ENCODE measurements around the gene ZNF488.

The ZNF488 gene

DNA sequence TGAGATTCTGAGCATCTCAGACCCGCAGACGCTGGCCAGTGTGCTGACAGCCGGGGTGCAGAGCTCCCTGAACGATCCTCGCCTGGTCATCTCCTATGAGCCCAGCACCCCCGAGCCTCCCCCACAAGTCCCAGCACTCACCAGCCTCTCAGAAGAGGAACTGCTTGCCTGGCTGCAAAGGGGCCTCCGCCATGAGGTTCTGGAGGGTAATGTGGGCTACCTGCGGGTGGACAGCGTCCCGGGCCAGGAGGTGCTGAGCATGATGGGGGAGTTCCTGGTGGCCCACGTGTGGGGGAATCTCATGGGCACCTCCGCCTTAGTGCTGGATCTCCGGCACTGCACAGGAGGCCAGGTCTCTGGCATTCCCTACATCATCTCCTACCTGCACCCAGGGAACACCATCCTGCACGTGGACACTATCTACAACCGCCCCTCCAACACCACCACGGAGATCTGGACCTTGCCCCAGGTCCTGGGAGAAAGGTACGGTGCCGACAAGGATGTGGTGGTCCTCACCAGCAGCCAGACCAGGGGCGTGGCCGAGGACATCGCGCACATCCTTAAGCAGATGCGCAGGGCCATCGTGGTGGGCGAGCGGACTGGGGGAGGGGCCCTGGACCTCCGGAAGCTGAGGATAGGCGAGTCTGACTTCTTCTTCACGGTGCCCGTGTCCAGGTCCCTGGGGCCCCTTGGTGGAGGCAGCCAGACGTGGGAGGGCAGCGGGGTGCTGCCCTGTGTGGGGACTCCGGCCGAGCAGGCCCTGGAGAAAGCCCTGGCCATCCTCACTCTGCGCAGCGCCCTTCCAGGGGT lies 35.2 kb downstream of the ZNF488 start:
- FAIRE-seq, result no peak

GRCh38 chr10:47348138-47348651 lies 35.9 kb downstream of the ZNF488 start, which contains the start of gene RBP3:
TSS of gene RBP3 (plus strand) at chr10:47348363. CDS start at chr10:47348485, 122 bp downstream.
- no peak for FAIRE-seq

- FAIRE-seq, result no peak
Measured at GRCh38 chr10:47347303-47347675, 36.8 kb downstream of the ZNF488 start.

DNA sequence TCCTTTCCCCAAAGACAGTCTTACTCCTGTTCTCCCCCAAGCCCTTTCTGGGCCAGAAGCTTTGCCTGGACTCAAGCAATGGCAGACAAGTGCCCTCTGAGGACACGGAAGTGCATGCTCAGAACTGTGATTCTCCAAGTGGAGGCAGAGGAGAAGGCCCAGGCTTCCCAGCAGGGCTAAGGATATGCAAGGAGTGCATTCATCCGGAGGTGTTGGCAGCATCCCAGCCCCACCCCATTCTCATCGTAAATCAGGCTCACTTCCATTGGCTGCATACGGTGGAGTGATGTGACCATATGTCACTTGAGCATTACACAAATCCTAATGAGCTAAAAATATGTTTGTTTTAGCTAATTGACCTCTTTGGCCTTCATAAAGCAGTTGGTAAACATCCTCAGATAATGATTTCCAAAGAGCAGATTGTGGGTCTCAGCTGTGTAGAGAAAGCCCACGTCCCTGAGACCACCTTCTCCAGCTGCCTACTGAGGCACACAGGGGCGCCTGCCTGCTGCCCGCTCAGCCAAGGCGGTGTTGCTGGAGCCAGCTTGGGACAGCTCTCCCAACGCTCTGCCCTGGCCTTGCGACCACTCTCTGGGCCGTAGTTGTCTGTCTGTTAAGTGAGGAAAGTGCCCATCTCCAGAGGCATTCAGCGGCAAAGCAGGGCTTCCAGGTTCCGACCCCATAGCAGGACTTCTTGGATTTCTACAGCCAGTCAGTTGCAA lies 37.4 kb downstream of the ZNF488 start:
- FAIRE-seq, result no peak

DNA sequence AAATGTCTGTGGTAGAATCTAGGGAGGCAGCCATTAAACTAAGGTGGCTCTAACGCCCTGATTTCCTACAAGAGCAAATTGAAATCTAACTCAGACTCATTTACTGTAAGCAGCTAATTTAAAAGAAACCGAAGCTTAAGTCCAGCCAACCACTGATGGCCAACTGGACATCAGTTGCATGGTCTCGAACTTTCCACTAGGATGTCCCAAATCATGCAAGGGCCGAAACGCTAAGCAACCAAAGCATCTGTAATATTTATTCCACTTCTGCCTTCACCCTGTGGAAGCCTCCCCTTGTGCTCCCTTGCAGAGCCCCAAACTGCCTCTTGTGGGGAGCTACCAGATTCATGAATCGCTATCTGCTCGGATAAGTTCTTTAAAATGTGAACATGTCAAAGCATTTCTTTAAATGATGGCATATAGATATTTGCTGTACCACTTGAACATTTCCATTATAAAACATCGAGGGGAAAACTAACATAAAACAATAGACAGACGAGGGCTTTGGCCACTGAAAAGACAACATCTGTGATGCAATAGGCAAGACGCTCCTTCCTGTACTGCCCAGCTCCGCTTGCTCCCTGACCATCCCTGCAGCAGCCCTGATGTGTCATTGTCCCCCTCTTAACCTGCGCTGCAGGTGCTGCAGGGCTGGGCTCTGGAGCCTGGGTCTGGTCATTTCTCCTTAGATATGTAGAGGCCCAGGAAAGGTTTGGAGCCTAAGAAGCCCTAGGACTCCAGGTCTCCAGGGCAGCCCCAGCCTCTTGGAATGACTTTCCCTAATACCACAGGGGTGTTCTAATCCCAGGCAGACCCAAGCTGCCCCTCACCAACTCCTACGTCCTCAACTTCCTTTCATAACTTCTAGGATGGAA lies 38.9 kb downstream of the ZNF488 start:
- no peak for FAIRE-seq

- no peak for FAIRE-seq
Measured at GRCh38 chr10:47340608-47341170, 43.4 kb downstream of the ZNF488 start.

DNA sequence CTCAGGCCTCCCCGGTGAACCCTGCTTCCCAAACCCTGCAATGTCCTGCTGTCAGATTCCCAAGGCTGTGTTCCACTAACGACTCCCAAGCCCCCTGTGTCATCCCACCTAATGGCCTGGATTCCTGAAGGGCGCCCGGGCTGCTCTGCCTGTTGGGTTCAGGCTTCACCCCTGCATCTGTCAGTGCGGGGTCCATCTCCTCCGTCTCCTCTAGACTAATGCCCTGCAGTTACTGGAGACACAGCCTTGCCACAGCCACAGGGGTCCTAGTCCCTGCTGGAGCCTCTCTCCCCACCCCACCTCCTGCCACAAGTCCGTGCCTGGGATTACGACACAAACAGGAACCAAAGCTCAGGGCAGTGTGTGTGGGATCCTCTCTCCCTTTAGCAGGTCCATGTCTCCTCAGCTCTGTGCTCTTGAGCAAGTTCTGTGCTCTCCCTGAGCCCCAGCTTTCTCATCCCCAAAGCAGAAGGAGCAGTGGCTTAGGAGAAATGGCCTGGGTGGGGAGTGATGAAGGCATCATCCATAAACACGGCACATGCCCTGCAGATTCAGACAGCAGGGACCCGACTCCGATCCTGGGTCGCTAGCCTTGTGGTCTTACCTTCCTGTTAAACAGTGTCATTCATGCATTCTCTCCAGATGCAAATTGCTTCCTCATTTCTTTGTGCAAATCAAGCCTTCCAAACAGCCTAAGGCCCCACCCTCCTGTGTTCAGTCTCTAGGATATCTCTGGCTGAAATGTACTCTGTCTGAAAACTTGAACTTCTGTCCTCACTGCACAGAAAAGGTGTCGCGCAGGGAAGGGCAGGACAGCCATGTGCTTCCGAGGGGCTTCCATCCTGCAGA lies 44.1 kb downstream of the ZNF488 start:
- FAIRE-seq, result no peak

GRCh38 chr10:47339186-47339735 lies 44.8 kb downstream of the ZNF488 start:
- FAIRE-seq, result no peak

DNA sequence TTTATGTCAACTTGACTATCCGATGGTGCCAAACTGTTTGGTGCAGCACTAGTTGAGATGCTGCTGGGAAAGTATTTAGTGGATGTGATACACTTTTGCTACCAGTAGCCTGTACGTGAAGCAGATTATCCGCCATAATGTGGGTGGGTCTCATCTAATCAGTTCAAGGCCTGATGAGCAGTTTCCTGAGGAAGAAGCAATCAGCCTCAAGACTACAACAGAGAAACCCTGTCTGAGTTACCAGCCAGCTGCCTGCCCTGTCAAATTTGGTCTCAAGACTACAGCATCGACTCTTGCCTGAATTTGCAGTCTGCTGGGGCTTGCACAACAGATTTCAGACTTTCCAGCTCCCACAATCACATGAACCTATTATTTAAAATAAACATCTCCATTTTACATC lies 46.8 kb downstream of the ZNF488 start:
- FAIRE-seq, result no peak

DNA sequence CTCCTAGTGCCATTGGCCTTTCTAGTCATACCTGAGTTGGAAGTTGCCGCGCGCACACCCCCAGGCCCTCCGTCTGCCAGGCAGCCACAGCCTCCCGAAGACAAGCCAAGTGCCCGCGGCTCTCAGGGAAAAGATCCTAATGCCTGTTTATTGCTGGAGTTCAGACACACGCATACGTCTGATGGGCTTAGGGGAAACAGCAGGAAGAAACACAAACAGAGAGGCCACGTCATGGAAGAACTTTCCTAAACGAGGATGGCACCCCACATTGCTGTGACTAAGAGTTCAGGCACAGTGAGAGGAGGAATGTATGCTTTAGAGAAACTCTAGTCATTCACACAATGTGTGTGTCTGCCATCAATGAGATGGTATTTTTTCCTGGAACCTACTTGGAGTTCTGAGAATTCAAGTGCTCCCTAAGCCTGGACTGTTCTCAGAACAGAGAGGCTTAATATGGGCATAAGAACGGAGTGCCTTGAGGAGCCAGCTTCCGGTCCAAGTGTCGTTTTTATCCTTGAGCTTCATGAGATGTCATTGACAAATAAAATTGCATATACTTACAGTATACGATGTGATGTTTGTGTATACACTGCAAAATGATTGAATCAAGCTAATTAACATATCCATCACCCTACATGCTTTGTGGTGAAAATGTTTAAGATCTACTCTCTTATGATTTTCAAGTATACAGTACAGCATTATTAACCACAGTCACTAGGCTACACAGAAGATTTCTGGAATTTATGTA lies 47.5 kb downstream of the ZNF488 start:
- FAIRE-seq, result no peak

DNA sequence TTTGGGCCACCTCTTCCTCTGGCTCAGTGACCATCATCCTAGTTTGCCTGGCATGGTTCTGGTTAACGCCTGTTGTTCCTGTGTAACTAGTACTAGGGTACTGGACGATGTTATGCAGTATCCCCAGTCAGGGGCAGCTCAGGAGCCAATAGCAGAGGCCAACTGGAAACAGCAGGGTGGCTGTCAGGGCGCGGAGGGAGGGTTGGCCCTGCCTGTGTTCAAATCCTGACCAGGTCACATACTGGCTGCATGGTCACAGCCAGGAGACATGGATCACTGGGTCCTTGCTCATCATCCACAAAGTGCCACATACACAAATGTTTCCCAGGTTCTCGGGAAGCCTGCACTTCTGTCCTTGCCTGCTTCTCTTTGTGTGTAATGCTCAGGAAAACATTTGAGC lies 48.2 kb downstream of the ZNF488 start:
- FAIRE-seq, result no peak

DNA sequence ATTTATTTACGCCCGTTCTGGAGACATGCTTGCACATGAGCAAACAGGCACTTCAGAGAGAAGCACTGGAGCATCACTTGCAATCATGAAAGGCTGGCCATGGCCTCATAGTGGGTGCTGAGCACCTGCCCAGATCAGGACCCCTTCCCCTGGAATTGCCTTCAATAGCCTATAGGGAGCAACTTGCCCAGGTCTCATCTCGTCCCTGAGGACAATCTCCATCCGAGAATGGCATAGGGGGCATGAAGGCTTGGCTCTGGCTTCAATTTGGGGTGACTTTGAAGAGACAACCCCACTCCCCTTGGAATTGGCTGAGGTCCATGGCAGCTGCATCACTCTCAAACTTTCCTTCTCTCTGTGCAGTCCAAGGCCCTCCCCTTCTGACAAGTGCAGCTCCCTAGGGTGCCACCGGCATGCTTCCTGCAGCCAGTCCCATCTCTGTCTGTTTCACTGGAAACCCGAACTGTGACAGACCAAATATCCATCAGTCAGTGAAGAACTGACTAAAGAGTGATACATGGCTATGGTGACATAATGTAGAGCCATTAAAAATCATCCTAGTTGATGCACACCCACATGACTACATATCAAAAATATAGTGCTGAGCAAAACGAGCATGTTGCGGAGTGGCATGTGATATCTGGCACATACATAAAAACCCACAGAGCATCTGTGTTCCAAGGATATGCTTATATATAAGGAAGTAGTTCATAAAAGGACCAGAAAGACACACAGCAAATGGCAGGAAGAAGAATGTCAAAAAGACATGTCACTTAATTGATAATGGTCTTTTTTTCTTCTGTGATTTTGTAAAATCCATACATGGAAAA lies 49.4 kb downstream of the ZNF488 start:
- no peak for FAIRE-seq

DNA sequence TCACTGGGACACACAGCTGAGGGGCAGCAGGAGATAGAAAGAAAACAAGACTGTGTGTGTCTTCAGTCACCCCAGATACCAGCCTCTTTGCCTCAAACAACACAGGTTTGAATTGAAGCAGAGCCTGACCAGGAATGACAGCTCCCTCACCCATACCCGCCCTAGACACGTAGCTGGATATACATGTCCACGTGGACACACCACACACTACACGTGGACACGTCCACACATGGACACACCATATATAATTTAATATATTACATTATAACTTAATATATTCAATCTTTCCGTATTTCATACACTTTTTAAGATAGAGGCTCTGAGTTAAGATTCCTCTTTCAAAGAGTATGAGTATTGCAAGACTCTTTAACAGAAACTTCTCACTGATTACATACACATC lies 50.6 kb downstream of the ZNF488 start:
- FAIRE-seq, result no peak

DNA sequence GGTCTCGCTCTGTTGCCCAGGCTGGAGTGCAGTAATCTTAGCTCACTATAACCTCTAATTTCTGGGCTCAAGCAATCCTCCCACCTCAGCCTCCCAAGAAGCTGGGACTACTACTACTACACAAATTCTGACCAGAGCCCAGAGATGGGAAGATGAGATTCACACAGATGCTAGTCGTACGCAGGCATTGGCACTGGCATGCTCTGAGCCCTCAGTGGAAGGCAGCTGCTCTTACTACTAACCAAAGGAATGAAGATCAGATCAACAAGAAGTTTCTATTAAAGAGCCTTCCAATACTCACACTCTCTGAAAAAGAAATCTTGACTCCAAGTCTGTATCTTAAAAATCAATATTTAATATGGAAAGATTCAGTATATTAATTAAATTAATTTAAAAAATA lies 51.1 kb downstream of the ZNF488 start:
- no peak for FAIRE-seq

DNA sequence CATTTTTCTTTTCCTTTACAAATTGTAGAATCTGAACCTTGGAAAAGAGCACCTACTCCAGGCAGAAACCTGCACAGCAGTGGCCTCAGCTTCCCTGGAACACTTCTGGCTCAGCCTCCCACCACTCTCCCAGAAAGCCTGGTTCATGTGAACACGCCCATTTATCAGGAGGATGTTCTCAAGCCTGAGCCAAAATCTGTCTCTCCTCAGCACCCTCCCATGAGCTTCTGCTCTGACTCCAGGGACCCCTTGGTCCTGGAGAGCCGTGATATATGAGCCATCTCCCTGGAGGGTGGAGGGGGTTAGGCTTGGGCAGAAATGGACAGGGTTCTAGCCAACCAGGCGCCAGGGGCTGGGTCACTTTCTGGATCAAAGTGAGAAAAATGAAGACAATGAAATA lies 51.7 kb downstream of the ZNF488 start:
- no peak for FAIRE-seq

GRCh38 chr10:47331954-47332353 lies 52.1 kb downstream of the ZNF488 start:
- FAIRE-seq, result no peak

DNA sequence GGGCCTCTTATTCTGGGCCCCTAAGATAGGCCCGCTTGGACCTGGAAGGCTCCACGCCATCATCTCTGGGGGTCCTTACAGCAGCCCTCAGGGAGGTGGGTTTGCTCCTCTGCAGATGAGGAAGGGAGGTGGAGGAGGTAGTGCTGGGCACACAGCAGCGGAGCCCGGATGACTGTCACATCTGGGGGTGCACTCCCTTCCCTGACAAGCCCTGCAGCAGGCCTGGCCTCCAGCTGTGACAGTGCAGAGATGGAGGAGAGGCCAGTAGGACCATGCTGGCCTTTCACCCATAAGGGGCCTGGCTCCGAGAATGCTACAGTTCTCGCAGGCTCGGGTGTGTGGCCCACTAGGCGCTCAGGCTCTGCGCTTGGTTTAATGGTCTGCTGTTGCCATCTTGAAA lies 52.6 kb downstream of the ZNF488 start:
- no peak for FAIRE-seq

- no peak for FAIRE-seq
Measured at GRCh38 chr10:47330804-47331203, 53.3 kb downstream of the ZNF488 start.

GRCh38 chr10:47330366-47330765 lies 53.7 kb downstream of the ZNF488 start:
- no peak for FAIRE-seq

GRCh38 chr10:47329855-47330254 lies 54.2 kb downstream of the ZNF488 start:
- no peak for FAIRE-seq

Data from colon (tissue), 2 donors.